ENCODE results near the gene SP110. TPM values are rescaled to one million over a fixed set of nuclear protein-coding genes. Genes with fewer than 3 reads are reported as not detected.
A peak's percentile ranks its signal among the peaks of the same experiment; 100 is the strongest.
"Not testable (repeated sequence)": the region's sequence is repeated elsewhere in the genome, so short reads cannot be mapped to it uniquely, and the experiment has no call there.

Gene SP110
- total RNA-seq, result 25.2 TPM

GRCh38 chr2:230219419-230220331 lies at the start of gene SP110:
Gene SP110 (minus strand): TSS chr2:230219984. CDS start chr2:230216927, 3,057 bp downstream.
- intact Hi-C loops (cut with DNase I), result loop anchor here (10.0 kb wide), 1 partner anchor 395 kb away; no protein-coding TSS in a partner anchor
- H3K9me3 ChIP-seq, result no peaks in the 10 kb centered on the region
- TF ChIP-seq, protein P1, sequence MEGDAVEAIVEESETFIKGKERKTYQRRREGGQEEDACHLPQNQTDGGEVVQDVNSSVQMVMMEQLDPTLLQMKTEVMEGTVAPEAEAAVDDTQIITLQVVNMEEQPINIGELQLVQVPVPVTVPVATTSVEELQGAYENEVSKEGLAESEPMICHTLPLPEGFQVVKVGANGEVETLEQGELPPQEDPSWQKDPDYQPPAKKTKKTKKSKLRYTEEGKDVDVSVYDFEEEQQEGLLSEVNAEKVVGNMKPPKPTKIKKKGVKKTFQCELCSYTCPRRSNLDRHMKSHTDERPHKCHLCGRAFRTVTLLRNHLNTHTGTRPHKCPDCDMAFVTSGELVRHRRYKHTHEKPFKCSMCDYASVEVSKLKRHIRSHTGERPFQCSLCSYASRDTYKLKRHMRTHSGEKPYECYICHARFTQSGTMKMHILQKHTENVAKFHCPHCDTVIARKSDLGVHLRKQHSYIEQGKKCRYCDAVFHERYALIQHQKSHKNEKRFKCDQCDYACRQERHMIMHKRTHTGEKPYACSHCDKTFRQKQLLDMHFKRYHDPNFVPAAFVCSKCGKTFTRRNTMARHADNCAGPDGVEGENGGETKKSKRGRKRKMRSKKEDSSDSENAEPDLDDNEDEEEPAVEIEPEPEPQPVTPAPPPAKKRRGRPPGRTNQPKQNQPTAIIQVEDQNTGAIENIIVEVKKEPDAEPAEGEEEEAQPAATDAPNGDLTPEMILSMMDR (IDR thresholded peaks at IDR 0.05), result no peak
- H3K36me3 ChIP-seq, result peaks cover 11 to 21% of the 10 kb centered on the region in 2 donors
- peak within 1 kb of the TSS; percentile 69 for H3K27ac ChIP-seq
- peak; percentile 14 to 88 for DNase-seq (ENCODE audit: low spot score in 2 of 2)
- H3K4me1 ChIP-seq, result peaks cover 5 to 16% of the 10 kb centered on the region in 2 donors
- peak within 1 kb of the TSS; percentile 65 to 74 for H3K4me3 ChIP-seq
- H3K27me3 ChIP-seq, result no peaks in the 10 kb centered on the region

GRCh38 chr2:230268606-230269243 lies 48.9 kb upstream of the SP110 start:
- TF ChIP-seq, protein P1 (IDR thresholded peaks at IDR 0.05), result no peak
- H3K4me1 ChIP-seq, result no peaks in the 10 kb centered on the region
- DNase-seq (ENCODE audit: low spot score in 2 of 2), result no peak
- H3K9me3 ChIP-seq, result no peaks in the 10 kb centered on the region
- no peaks in the 10 kb centered on the region for H3K36me3 ChIP-seq
- H3K27me3 ChIP-seq, result no peaks in the 10 kb centered on the region
- no peak overlapping the region for H3K4me3 ChIP-seq
- H3K27ac ChIP-seq, result no peak overlapping the region
- intact Hi-C loops (cut with DNase I), result no loop called here

DNA sequence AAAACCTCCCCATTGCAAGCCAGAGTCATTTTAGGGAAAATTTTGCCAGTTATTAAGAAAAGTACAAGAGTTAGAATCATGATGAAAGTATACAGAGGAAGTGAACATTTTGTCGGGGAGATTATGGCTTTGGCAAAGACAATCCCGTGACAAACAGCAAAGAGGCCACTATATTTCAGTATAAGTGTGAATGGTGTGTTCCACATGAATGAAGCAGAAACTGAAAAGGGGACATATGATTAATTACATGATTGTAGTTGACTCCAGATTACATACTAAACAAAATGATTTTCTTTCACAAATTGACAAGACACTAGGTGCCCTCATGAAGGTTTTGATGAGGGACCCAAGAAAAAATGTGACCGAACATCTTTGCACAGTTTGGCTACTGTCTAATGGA lies 47.8 kb upstream of the SP110 start:
- TF ChIP-seq, protein P1 (IDR thresholded peaks at IDR 0.05), result no peak
- intact Hi-C loops (cut with DNase I), result no loop called here
- no peak for DNase-seq (ENCODE audit: low spot score in 2 of 2)
- H3K9me3 ChIP-seq, result no peaks in the 10 kb centered on the region
- H3K4me3 ChIP-seq, result no peak overlapping the region
- H3K27ac ChIP-seq, result no peak overlapping the region
- no peaks in the 10 kb centered on the region for H3K27me3 ChIP-seq
- no peaks in the 10 kb centered on the region for H3K4me1 ChIP-seq
- H3K36me3 ChIP-seq, result no peaks in the 10 kb centered on the region

DNA sequence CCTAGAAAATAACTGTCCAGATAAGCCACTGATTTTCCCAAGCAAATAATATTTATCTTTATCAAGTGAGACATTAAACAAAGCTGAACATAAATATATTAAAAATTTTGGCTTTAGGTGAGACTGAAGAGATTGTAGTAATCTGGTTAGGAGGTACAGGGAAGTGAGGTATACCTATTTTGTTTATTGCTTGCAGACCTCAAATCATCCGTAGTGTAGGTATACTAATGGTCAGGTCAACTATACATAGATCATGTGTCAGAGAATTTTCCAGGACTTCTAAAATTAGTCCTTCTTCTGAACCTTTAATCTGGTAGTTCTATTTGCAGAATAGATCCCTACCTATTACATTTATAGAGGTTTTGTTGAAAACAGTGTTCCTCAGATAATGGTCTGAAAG lies 47.3 kb upstream of the SP110 start:
- intact Hi-C loops (cut with DNase I), result no loop called here
- Histone ChIP-seq H3K27ac (no peak overlapping the region), H3K4me1 (no peaks in the 10 kb centered on the region), H3K36me3 (no peaks in the 10 kb centered on the region), H3K4me3 (no peak overlapping the region), H3K27me3 (no peaks in the 10 kb centered on the region), H3K9me3 (no peaks in the 10 kb centered on the region)
- DNase-seq (ENCODE audit: low spot score in 2 of 2), result no peak
- TF ChIP-seq, protein P1 (IDR thresholded peaks at IDR 0.05), result no peak

DNA sequence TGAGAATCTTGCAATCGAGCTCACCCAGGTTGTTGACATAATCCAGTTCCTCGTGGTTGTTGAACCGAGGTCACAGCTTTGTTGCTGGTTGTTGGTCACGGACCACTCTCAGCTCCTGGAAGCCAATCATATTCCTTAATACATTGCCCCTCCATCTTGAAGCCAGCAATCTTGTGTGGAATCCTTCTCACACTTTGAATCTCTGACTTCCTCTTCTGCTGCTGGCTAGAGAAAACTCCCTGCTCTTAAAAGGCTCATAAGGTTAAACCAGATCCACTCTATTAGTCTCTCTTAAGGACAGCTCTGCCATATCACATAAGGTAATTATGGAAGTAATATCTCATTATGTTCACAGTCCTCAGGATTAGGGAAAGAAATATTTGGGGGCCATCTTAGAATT lies 46.9 kb upstream of the SP110 start:
- H3K9me3 ChIP-seq, result no peaks in the 10 kb centered on the region
- intact Hi-C loops (cut with DNase I), result no loop called here
- H3K27me3 ChIP-seq, result no peaks in the 10 kb centered on the region
- H3K36me3 ChIP-seq, result no peaks in the 10 kb centered on the region
- H3K4me1 ChIP-seq, result no peaks in the 10 kb centered on the region
- DNase-seq (ENCODE audit: low spot score in 2 of 2), result no peak
- no peak overlapping the region for H3K27ac ChIP-seq
- TF ChIP-seq, protein P1 (IDR thresholded peaks at IDR 0.05), result no peak
- H3K4me3 ChIP-seq, result no peak overlapping the region

GRCh38 chr2:230264945-230265344 lies 45.2 kb upstream of the SP110 start:
- not testable (repeated sequence) for H3K27ac ChIP-seq; DNase-seq (ENCODE audit: low spot score in 2 of 2)

More at GRCh38 chr2:230264945-230265344, 45.2 kb upstream of the SP110 start:
- intact Hi-C loops (cut with DNase I); H3K27me3 ChIP-seq; H3K36me3 ChIP-seq; H3K4me3 ChIP-seq; H3K4me1 ChIP-seq; H3K9me3 ChIP-seq: not testable (repeated sequence)

All from ascending aorta (tissue), 2 donors.